Left cardiac atrium (tissue), 4 donors: Measurements from ENCODE around the gene WWOX. TPM values are rescaled to one million over a fixed set of nuclear protein-coding genes. Genes with fewer than 3 reads are reported as not detected.

ENCODE experiments used
- ATAC-seq, 2 donors: fragments of 200-7000 bp; cut with Tn5 transposase; one replicate each; pipeline ENCODE4 v1.9.1; 2020; ENCODE audit warnings: mild to moderate bottlenecking in 2 of 2, moderate library complexity in 2 of 2
- DNase-seq: peaks from one replicate; pipeline ENCODE4 v3.0.0-alpha.2; 2020
- intact Hi-C, 2 donors: fragments of 100-400 bp; cut with DNase I; formaldehyde crosslinking; loops; one replicate each; pipeline versions ENCODE4 v1.14.1 to v1.15.1; 2022 to 2023
- total RNA-seq, 2 donors: library from RNA; stranded (reverse); fragmentation: NEBNext Ultra II Directional; extraction: Animal tissue kit (Norgen Biotek cat#: 25700); gene quantifications; one replicate each; pipeline ENCODE4 v1.2.1, GENCODE V29; 2021
- donor health status: DM: no; HTN: yes; CAD: no.
- donor health status: DM: no; HTN: yes; CAD: no; lungs with severe emphysema.
- donor health status: DM: yes; HTN: yes; CAD: no.
- donor health status: Dilated cardiomyopathy.

The WWOX gene
- total RNA-seq, 2 donors from 2014 or later: 7.6 to 8.6 TPM

GRCh38 chr16:79089735-79090284 lies 990.4 kb downstream of the WWOX start:
- peak; percentile 32 to 57 for ATAC-seq
- intact Hi-C loops: no loop called here
- DNase-seq: no peak

GRCh38 chr16:79090966-79091365 lies 991.5 kb downstream of the WWOX start:
- intact Hi-C loops: no loop called here
- DNase-seq: no peak
- no peak for ATAC-seq

GRCh38 chr16:79092846-79093245 lies 993.4 kb downstream of the WWOX start:
- intact Hi-C loops: no loop called here
- no peak for DNase-seq
- no peak for ATAC-seq

- DNase-seq (peak; percentile 38), ATAC-seq (peak; percentile 61 to 78)
- intact Hi-C loops: no loop called here
These were observed 994.1 kb downstream of the WWOX start for GRCh38 chr16:79093554-79093967.

- ATAC-seq: no peak
- intact Hi-C loops: no loop called here
- no peak for DNase-seq
These were observed 996.8 kb downstream of the WWOX start for GRCh38 chr16:79096246-79096645.

GRCh38 chr16:79097166-79097565 lies 997.7 kb downstream of the WWOX start:
- intact Hi-C loops: no loop called here
- no peak for ATAC-seq
- DNase-seq: no peak

- intact Hi-C loops: no loop called here
- no peak for ATAC-seq
- DNase-seq: no peak
These were observed 998.3 kb downstream of the WWOX start for GRCh38 chr16:79097771-79098170.

GRCh38 chr16:79098907-79099306 lies 999.5 kb downstream of the WWOX start:
- intact Hi-C loops: no loop called here
- no peak for ATAC-seq

GRCh38 chr16:79099716-79100115 lies 1000.3 kb downstream of the WWOX start:
- ATAC-seq: no peak
- intact Hi-C loops: no loop called here

More at GRCh38 chr16:79098907-79099306, 999.5 kb downstream of the WWOX start:
- no peak for DNase-seq

GRCh38 chr16:79100447-79100846 lies 1001.0 kb downstream of the WWOX start:
- intact Hi-C loops: no loop called here
- no peak for DNase-seq
- ATAC-seq: no peak

More at GRCh38 chr16:79099716-79100115, 1000.3 kb downstream of the WWOX start:
- no peak for DNase-seq

- intact Hi-C loops: no loop called here
- DNase-seq (no peak), ATAC-seq (no peak)
These were observed 1002.0 kb downstream of the WWOX start for GRCh38 chr16:79101491-79101890.

- DNase-seq (no peak), ATAC-seq (no peak)
- intact Hi-C loops: no loop called here
These were observed 1005.1 kb downstream of the WWOX start for GRCh38 chr16:79104567-79104966.

GRCh38 chr16:79107301-79107700 lies 1007.8 kb downstream of the WWOX start:
- no peak for ATAC-seq
- no peak for DNase-seq
- intact Hi-C loops: no loop called here

- no peak for ATAC-seq
- intact Hi-C loops: no loop called here
These were observed 1010.3 kb downstream of the WWOX start for GRCh38 chr16:79109771-79110170.

GRCh38 chr16:79110242-79110641 lies 1010.8 kb downstream of the WWOX start:
- no peak for DNase-seq
- ATAC-seq: no peak
- intact Hi-C loops: no loop called here

More at GRCh38 chr16:79109771-79110170, 1010.3 kb downstream of the WWOX start:
- no peak for DNase-seq

GRCh38 chr16:79110953-79111352 lies 1011.5 kb downstream of the WWOX start:
- intact Hi-C loops: no loop called here
- ATAC-seq (no peak), DNase-seq (no peak)

- ATAC-seq (no peak), DNase-seq (no peak)
- intact Hi-C loops: no loop called here
These were observed 1013.0 kb downstream of the WWOX start for GRCh38 chr16:79112462-79112861.

GRCh38 chr16:79113826-79114225 lies 1014.4 kb downstream of the WWOX start:
- intact Hi-C loops: no loop called here
- DNase-seq: no peak
- no peak for ATAC-seq

- intact Hi-C loops: no loop called here
- DNase-seq: no peak
- no peak for ATAC-seq
These were observed 1015.3 kb downstream of the WWOX start for GRCh38 chr16:79114759-79115158.

GRCh38 chr16:79121906-79122305 lies 1022.5 kb downstream of the WWOX start:
- DNase-seq: no peak
- intact Hi-C loops: no loop called here
- ATAC-seq: no peak

GRCh38 chr16:79122343-79122742 lies 1022.9 kb downstream of the WWOX start:
- no peak for DNase-seq
- intact Hi-C loops: no loop called here
- no peak for ATAC-seq
